ENCODE results near the gene TMEM260. TPM values are rescaled to one million over a fixed set of nuclear protein-coding genes. Genes with fewer than 3 reads are reported as not detected.

The TMEM260 gene
- total and polyA plus RNA-seq, 12 donors, result 2.5 to 10.1 (median 5.2) TPM

DNA sequence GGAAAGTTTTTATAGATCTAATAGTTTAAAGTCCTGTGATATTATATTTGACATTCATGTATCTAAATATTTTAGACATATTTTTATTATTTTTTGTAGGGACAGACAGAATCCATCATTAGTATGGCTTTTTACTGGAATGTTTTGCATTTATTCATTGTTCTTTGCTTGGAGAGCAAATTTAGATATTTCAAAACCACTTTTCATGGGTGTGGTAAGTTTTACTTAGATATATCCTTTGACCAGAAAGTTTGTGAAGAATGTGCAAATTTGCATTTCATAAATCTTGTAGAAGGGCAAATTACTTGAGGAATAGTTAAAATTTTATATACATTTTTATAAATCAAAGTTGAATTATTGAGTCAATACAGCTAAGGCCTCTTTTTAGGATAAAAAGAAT is 37.5 kb downstream of the TMEM260 start:
- TF ChIP-seq, protein P1, sequence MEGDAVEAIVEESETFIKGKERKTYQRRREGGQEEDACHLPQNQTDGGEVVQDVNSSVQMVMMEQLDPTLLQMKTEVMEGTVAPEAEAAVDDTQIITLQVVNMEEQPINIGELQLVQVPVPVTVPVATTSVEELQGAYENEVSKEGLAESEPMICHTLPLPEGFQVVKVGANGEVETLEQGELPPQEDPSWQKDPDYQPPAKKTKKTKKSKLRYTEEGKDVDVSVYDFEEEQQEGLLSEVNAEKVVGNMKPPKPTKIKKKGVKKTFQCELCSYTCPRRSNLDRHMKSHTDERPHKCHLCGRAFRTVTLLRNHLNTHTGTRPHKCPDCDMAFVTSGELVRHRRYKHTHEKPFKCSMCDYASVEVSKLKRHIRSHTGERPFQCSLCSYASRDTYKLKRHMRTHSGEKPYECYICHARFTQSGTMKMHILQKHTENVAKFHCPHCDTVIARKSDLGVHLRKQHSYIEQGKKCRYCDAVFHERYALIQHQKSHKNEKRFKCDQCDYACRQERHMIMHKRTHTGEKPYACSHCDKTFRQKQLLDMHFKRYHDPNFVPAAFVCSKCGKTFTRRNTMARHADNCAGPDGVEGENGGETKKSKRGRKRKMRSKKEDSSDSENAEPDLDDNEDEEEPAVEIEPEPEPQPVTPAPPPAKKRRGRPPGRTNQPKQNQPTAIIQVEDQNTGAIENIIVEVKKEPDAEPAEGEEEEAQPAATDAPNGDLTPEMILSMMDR (IDR thresholded peaks at IDR 0.05), result no peak
- DNase-seq (no peak), ATAC-seq (no peak)
- Histone ChIP-seq H3K4me1 (no peaks in the 10 kb centered on the region), H3K4me3 (no peak overlapping the region), H3K36me3 (peaks cover 0 to 97% (median 51%) of the 10 kb centered on the region in 9 donors), H3K27me3 (no peaks in the 10 kb centered on the region), H3K27ac (no peak overlapping the region), H3K9me3 (no peaks in the 10 kb centered on the region)
- intact Hi-C loops (cut with DNase I), result no loop called here

DNA sequence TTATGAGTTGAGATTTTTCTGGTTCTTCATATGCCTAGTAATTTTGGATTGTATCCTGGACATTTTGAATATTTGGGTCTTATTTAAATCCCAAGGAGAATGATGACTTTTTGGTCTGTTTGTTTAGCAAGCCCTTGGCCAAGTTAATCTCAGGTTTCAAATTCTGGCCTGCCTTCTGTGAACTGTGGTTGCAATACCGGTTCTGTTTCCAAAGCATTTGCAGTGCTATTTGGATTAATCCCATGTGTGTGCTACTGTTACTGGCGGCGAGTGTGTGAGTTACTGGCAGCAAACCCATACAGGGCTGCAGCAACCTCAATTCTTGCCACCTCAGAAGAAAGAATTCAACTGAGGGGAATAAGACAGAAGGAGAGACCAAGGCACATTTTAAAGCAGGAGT is 51.1 kb downstream of the TMEM260 start:
- Histone ChIP-seq H3K27me3 (no peaks in the 10 kb centered on the region), H3K9me3 (peaks cover 0 to 37% (median 11%) of the 10 kb centered on the region in 11 donors), H3K36me3 (peaks cover 0 to 100% (median 45%) of the 10 kb centered on the region in 9 donors), H3K4me1 (no peaks in the 10 kb centered on the region), H3K27ac (no peak overlapping the region), H3K4me3 (no peak overlapping the region)
- intact Hi-C loops (cut with DNase I), result no loop called here
- ATAC-seq (no peak), DNase-seq (no peak)
- 91 to 93% methylated on average over 3 of the region's 3 CpGs for WGBS, 2 donors
- TF ChIP-seq, protein P1 (IDR thresholded peaks at IDR 0.05), result no peak

DNA sequence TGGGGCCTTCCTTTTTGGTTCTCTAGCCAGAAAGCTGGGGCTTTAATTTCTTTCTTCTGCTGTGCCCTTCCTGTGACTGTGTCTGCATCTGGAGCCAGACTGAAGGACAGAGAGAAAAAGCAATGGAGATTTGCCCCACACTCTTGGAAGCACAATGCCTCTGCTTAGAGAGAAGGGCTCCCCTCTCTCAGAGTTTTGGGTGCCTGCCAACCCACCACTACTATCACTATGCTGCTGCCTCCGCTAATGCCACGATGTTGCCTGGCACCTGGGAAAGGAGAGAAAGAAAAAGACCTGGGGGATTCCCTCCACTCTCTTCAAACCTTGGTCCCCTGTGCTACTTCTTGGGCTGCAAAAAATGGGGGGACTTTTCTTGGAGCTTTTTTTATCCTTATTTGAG is 52.6 kb downstream of the TMEM260 start:
- H3K4me1 ChIP-seq, result no peaks in the 10 kb centered on the region
- ATAC-seq, result no peak
- H3K36me3 ChIP-seq, result peaks cover 0 to 100% (median 42%) of the 10 kb centered on the region in 9 donors

DNA sequence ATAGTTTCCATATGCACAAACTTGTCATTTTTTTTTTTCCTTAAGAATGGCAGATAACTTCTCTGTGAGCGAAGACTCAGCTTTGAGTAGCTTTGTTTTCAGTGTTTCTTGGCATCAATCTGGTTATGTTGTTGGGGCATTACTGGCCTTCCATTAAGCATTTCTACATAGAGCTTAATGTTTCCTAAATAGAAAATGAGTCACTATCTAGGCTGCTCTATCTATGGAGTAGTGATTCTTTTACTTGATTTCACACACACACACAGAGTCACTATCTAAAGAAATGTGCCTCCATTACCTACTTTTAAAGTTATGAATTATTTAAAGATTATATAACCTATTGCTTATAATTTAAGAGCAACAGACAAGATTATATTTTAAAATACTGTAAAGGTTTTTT is 53.9 kb downstream of the TMEM260 start:
- Histone ChIP-seq H3K4me1 (no peaks in the 10 kb centered on the region), H3K9me3 (peaks cover 0 to 26% (median 11%) of the 10 kb centered on the region in 11 donors), H3K27ac (no peak overlapping the region), H3K4me3 (no peak overlapping the region), H3K27me3 (no peaks in the 10 kb centered on the region), H3K36me3 (peaks cover 0 to 100% (median 44%) of the 10 kb centered on the region in 9 donors)
- TF ChIP-seq, protein P1 (IDR thresholded peaks at IDR 0.05), result no peak
- no peak for DNase-seq
- intact Hi-C loops (cut with DNase I), result no loop called here
- ATAC-seq, result no peak
- WGBS, 2 donors, result 94 to 100% methylated on average over 1 of the region's 1 CpG

More for the DNA sequence above, 52.6 kb downstream of the TMEM260 start:
- no peaks in the 10 kb centered on the region for H3K27me3 ChIP-seq
- intact Hi-C loops (cut with DNase I), result no loop called here
- 50 to 76% methylated on average over 2 of the region's 2 CpGs for WGBS, 2 donors
- no peak overlapping the region for H3K4me3 ChIP-seq
- H3K27ac ChIP-seq, result no peak overlapping the region
- H3K9me3 ChIP-seq, result peaks cover 0 to 37% (median 11%) of the 10 kb centered on the region in 11 donors
- peak in 1 of 2 donors; percentile 13 for DNase-seq
- TF ChIP-seq, protein P1 (IDR thresholded peaks at IDR 0.05), result no peak
